HG02970 (cell line): ENCODE measurements around the gene CIAO2B.

Source experiments
- ATAC-seq: cut with Tn5 transposase; IDR thresholded peaks from one replicate; pipeline ENCODE4 v1.9.1; 2021; ENCODE audit warnings: mild to moderate bottlenecking, moderate library complexity, moderate number of reproducible peaks; ENCODE audit not compliant: unreplicated experiment, low FRiP score

The CIAO2B gene

GRCh38 chr16:66923866-66924265 is 10.3 kb downstream of the CIAO2B start:
- no peak for ATAC-seq

DNA sequence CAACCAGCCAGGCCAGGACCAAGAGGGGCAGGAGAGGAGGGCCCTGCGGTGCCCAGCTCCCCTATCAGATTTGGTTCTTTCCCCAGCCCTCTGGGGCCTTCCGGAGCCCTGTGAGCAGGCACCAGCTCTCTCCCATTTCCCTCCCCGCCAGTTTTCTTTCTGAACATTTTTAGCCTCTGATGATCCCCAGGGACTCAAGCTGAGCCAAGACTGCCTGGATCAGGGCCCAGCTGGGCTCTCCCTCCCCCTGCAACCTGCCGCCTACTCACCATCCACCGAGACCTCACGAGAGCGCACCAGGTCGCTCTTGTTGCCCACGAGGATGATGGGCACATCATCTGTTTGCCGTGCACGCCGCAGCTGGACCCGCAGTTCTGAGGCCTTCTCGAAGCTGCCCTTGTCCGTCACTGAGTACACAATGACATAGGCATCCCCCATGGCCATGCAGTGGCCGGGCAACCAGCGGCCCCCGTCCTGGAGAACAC is 10.9 kb downstream of the CIAO2B start:
- ATAC-seq, result no peak

GRCh38 chr16:66921729-66922450 is 12.3 kb downstream of the CIAO2B start:
- no peak for ATAC-seq

DNA sequence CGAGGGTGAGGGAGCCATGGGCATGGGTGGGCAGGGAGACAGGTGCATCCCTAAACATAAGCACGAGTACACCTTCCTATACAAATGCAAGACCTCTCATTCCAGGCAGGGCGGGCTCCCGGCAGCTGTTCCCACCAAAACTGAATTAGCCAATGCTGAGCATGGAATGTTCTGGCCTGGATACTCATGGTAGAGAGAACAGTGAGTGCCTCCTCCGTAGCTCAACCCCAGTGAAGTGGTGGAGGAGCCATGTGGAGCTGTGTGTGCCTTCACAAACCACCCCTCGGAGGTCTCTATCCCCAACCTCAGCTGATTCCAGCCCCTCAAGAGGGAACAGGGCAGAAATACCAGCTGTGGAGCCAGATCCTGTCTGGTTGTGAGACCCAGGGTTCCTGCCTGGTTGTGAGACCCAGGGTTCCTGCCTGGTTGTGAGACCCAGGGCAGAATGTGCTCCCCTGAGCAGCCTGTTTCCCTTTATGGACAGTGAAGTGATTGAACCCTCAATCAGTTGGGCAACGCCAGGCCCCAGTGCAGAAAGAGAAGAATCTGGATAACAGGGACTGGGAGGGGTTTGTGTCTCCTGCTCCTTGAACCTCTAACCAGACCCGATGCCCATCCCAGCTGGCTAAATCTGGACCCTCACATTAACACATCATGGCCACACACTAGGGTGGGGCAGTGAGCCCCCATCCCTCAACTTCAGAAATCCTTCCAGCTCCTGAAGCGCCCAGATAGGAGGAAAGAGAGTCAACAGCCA is 13.1 kb downstream of the CIAO2B start:
- ATAC-seq, result no peak

DNA sequence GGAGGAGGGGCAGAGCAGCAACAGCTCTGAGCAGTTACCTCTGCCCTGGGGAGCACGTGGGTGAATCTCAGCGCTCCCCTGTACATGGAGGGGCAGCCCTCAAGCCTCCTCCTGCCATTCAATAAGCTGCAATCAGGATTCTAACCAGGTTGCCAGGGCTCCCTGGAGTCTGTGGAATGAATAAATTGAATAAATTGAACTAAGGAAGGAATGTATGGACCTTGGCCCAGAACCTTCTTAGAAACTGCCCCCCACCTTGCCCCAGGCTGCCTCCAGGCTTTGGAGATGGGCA is 14.0 kb downstream of the CIAO2B start:
- no peak for ATAC-seq

GRCh38 chr16:66919569-66920298 is 14.5 kb downstream of the CIAO2B start:
- no peak for ATAC-seq

DNA sequence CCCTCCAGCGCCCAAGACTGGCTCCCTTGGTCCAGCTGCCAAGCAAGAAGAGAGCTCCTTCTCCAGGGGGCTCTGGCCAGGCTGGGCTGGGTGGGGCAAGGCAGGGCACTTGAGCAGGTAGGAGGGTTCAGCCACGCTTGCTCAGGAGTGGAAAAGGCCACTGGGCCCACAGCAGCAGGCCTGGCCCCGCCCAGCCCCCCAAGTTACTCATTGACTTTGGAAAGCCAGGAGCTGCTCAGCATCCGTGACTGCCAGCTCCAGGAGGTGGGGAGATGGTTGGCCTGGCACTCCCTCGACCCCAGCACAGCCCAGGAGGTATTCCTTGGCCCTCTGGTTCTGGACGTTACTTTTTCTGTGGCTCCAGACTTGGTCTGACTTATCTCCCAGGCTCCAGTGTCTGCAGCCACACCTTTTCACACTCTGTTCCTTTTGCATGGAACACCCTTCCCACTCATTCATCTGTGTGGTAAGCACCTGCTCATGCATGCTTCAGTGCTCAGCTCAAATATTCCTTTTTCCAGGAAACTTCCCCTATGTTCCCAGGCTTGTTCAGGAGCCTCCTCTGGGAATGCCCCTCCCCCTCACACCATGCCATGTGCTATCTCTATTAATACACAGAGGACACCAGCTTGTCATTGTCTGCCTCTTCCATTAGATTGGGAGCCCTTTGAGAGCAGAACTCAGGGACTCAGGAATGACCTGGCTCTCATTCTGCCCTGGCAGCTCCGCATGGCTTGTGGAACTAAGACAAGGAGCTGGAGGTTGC is 15.2 kb downstream of the CIAO2B start, which contains the start of gene CDH16:
CDH16 (minus strand) TSS at position 83 of the 766 bp plus-strand sequence. CDS start 820 bp downstream, outside the sequence.
- no peak for ATAC-seq

DNA sequence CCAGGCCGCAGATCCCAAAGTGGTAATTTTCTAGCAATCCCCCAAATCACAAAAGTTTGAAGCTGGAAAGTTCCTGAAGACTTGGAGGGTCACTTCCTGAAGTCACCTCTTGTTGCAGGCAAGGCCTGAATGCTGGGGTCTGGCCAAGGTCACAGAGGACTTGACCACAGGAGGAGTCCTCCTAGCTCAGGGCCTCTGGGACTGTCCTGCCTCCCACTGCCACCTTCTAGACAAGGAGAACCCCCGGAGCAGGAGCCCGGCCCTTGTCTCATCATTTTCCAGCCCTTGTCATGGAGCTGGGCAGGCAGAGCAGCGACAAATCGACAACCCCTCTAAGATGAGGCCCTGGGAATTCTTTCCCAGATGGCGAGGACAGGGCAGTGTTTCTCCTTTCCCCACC is 15.8 kb downstream of the CIAO2B start:
- ATAC-seq, result no peak

GRCh38 chr16:66917741-66918140 is 16.5 kb downstream of the CIAO2B start:
- ATAC-seq, result no peak

DNA sequence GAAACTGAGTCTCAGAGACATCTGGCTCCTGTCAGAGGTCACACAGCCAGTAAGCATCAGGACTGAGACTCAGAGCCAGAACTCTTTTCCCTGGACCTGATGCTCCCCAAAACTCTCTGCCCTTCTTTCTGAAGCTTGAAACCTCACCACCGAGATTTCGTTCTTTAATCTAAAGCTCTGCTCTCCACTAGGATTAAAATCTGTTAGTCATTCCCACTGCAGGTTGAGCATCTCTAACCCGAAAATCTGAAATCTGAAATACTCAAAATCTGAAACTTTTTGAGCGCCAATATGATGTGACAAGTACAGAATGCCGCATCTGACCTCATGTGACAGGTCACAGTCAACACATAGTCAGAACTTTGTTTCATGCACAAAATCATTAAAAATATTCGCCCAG is 17.7 kb downstream of the CIAO2B start:
- ATAC-seq, result no peak

DNA sequence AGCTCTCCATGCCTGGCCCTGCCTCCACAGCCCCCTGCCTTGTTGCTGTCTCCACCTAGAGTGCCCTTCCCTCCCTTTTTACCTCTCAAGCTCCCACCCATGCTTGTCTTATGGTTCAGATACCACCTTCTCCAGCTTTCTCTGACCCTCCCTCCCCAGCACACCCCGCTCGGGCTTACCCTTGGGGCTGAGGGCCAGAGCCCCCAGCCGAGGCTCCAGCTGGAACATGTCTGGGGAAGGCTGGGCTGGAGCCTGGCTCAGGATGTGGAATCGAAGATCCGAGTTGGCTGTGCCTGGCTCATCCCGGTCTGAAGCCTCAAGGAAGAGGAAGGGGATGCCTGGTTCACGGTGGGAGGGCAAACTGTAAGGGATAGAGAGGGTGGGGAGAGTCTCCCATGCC is 19.2 kb downstream of the CIAO2B start:
- ATAC-seq, result no peak

DNA sequence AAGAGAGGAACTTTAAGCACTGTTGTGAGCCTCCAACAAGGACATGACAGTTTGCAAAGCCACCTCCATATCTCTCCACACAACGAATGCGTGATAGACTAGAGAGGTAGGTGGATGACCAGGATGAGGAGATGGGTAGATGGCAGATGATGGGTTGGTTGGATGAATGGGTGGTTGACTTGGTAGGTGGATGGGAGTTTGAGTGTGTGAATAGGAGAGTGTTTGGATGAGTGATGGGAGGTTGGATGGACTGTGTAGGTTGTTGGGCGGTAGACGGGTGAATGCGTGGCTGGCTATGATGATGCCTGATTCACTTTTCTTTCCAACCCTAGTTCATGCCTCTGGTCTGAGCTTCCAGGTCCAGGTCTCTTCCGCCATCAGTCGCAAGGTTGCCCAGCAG is 19.7 kb downstream of the CIAO2B start:
- ATAC-seq, result no peak

DNA sequence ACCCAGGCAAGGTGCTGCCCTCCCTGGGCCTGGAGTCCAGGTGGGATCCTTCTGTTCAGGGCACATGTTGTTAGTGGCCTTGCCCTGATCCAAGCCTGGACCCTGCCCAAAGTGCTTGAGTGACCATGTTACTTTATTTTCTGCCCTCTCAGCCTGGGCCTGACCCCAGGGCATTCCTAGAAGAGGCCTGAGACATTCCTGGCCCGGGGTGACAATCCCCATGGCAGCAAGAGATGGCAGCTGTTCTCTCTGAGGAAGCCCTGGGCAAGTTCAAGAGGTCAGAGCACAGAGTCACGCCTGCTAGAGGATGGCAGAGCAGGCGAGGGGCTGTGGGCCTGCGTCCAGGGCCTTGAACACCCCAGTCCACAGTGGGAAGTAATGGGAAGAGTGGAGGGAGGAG is 20.5 kb downstream of the CIAO2B start:
- no peak for ATAC-seq

DNA sequence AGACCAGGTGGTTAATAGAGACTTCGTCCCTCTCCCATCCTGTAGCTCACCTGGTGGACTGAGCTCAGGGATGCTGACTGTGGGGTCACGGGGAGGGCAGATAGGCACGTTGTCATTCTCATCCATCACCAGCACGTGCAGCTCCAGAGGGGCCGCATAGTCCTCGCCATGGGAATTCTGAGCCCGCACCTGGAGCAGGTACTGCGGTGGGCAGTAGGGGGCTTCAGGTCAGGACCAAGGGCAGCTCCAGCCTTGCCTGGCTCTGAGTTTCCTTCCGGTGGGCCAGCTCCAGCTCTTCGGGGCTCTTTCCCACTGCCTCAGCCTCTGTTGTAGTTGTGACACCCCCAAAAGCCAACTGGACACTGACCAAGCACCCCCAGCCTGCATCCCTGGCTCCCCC is 21.1 kb downstream of the CIAO2B start:
- no peak for ATAC-seq

DNA sequence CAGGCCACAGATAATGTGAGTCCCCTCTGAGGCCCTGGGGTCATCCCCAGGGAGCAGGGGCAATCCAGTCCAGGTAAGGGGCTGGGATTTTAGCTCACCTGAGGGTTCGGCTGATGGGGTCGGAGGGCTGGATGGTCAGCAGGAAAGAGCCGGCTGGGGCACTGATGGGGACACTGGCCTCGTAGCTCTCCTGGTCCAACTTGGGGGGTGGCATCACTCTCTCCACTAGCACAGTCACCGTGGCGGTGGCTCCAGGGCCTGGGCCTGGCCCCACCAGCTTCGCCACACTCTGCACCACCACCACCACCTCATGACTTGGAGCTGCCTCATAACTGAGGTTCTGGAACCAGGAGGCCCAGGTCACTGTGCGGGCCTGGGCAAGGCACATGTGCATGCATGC is 22.4 kb downstream of the CIAO2B start:
- ATAC-seq, result no peak

GRCh38 chr16:66911112-66911511 is 23.1 kb downstream of the CIAO2B start:
- ATAC-seq, result no peak

DNA sequence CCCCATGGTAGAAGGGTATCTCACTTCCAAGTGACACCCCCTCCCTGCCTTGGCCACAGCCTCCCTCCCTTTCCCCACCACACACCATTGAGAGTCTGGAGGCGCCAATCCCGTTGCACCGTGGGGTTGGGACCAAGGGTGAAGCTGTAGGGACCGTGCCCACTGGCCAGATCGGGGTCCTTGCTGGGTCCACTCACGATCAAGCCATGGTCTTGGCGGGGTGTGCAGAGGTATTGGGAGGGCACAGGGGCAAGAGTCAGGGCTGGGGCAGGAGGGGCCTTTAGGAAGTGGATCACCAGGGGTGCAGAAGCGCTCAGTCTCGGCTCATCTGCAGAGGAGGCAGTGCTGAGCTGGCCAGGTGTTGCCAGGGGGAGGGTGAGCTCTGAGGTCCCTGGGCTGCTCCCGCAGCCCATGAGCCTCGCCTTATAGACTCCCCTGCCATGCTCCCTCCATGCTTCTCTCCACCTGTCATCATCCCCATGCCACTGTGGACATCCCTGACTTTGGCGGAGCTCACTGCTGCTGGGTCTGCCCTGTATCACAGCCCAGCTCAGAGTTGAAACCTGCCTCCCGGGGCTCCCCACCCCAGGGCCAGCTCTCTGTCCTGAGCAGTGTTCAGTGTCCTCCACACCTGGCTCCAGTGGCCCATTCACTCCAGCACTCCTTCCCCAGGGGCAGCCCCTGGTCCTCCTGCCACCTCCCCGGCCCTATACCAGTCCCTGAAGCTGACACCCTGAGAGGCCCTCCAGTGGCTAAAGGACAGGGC is 23.8 kb downstream of the CIAO2B start:
- no peak for ATAC-seq

DNA sequence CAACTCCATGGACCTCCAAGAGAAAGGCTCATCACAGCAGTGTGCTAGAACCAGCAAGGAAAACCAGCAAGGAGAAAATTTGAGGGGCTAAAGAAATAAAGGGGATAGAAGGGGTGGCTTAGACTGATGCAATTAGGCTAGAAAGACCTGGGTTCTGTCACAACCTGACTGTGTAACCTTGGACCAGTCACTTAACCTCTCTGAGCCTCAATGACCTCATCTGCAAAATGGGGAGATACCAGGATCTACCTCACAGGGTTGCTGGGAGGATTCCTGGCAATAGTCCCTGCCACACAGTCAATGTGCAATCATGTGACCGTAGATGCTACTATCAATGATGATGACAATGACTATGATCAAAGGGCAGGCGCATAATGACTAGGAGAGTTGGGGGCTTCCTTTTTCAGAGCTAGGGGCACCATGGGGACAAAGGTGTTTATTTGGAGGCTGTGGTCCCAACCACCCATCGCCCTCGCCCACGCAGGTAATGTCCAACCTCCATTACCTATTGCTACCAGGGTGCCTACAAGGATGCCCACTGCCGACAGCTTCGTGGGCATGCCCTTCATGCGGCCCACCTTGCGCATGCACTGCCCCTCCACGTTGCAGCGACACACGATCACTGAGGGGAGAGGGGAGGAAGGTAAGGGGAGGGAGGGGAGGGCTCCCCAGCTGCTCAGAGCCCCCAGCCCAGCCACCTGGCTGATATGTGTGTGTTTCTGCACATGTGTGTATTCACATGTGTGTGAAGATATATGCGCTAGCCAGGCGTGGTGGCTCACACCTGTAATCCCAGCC is 25.2 kb downstream of the CIAO2B start:
- ATAC-seq, result no peak

DNA sequence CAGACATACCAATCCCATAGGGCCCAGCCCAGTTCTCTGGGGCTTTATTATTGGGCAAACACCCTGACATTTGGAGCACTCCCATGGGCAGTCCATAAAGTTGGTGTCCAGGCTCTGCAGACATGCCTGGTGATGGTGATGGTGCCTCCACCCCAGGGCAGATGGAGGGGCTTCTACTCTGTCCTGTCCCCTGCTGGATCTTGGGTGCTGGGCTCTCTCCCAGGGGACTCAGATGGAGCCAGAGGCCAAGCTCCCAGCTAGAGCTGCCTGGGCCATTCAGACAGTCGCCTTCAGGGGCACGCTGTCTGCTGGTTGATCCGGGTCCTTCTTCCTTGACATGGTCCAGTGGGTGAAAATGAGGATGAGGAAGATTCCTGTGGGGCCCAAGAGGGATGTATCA is 26.1 kb downstream of the CIAO2B start:
- ATAC-seq, result no peak
